Measurements from ENCODE around the gene APLP1. TPM values are rescaled to one million over a fixed set of nuclear protein-coding genes. Genes with fewer than 3 reads are reported as not detected.

APLP1 gene
- total and polyA plus RNA-seq, 9 donors = 0.55 to 10.1 (median 1.6) TPM

GRCh38 chr19:35851213-35852028, 17.0 kb upstream of the APLP1 start:
- Histone ChIP-seq H3K36me3 (no peaks in the 10 kb centered on the region), H3K27me3 (no peaks in the 10 kb centered on the region), H3K4me1 (ENCODE audit: insufficient read depth) (no peaks in the 10 kb centered on the region), H3K9me3 (no peaks in the 10 kb centered on the region), H3K27ac (no peak overlapping the region), H3K4me3 (no peak overlapping the region)
- no peak for DNase-seq
- intact Hi-C loops (cut with DNase I) = no loop called here
- no peak for TF ChIP-seq EP300 (IDR thresholded peaks at IDR 0.05)
- TF ChIP-seq POLR2A (IDR thresholded peaks at IDR 0.05) = no peak
- TF ChIP-seq, protein P1, sequence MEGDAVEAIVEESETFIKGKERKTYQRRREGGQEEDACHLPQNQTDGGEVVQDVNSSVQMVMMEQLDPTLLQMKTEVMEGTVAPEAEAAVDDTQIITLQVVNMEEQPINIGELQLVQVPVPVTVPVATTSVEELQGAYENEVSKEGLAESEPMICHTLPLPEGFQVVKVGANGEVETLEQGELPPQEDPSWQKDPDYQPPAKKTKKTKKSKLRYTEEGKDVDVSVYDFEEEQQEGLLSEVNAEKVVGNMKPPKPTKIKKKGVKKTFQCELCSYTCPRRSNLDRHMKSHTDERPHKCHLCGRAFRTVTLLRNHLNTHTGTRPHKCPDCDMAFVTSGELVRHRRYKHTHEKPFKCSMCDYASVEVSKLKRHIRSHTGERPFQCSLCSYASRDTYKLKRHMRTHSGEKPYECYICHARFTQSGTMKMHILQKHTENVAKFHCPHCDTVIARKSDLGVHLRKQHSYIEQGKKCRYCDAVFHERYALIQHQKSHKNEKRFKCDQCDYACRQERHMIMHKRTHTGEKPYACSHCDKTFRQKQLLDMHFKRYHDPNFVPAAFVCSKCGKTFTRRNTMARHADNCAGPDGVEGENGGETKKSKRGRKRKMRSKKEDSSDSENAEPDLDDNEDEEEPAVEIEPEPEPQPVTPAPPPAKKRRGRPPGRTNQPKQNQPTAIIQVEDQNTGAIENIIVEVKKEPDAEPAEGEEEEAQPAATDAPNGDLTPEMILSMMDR (IDR thresholded peaks at IDR 0.05) = no peak
- WGBS, 3 donors = 39 to 44% (median 42%) methylated on average over 26 to 32 of the region's 32 CpGs

DNA sequence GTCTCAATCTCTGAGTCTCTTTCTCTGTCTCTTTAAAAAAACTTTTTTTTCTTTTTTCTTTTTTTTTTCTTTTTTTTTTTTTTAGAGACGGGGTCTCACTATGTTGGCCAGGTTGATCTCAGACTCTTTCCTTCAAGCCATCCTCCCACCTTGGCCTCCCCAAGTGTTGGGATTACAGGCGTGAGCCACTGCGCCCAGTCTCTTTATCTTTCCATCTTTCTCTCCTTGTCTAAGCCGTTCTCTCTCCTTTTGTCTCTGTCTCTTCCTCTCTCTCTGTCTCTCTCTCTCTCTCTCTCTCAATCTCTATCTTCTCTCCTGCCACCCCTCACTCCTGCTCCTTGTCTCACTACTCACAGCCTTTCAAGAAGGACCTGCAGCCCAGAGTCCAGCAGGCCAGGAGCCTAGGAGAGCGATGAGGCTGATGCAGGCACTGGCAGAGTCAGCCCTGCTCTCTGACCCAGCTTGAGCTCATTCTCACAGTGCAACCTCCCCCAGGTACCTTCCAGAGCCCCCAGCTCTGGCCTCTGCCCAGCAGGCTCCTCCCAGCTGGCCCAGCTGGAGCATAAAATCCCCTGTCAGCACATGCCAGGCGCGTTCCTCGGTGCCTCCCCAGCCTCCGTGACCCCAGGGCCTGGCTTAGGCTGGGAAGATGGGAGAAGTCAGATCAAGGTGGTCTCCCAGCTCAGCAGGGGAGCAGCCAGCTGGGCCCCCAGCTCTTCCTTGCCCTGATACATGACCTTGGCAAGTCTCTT, 16.2 kb upstream of the APLP1 start, which contains the start of gene NPHS1:
TSS of gene NPHS1 (minus strand) at position 476 of the 752 bp plus-strand sequence. CDS start 667 bp downstream, outside the sequence.
- WGBS, 3 donors = 29 to 30% (median 30%) methylated on average over 9 of the region's 9 CpGs
- TF ChIP-seq EP300 (IDR thresholded peaks at IDR 0.05) (no peak), POLR2A (IDR thresholded peaks at IDR 0.05) (no peak)
- TF ChIP-seq, protein P1 (IDR thresholded peaks at IDR 0.05) = no peak
- H3K27me3 ChIP-seq = no peaks in the 10 kb centered on the region
- no peaks in the 10 kb centered on the region for H3K9me3 ChIP-seq
- intact Hi-C loops (cut with DNase I) = no loop called here
- no peak for DNase-seq
- no peaks in the 10 kb centered on the region for H3K4me1 ChIP-seq (ENCODE audit: insufficient read depth)
- H3K36me3 ChIP-seq = no peaks in the 10 kb centered on the region
- H3K4me3 ChIP-seq = no peak within 1 kb of the TSS
- no peak within 1 kb of the TSS for H3K27ac ChIP-seq

GRCh38 chr19:35853038-35853756, 15.2 kb upstream of the APLP1 start:
- Histone ChIP-seq H3K27me3 (no peaks in the 10 kb centered on the region), H3K36me3 (no peaks in the 10 kb centered on the region), H3K4me1 (ENCODE audit: insufficient read depth) (no peaks in the 10 kb centered on the region), H3K27ac (no peak overlapping the region), H3K9me3 (no peaks in the 10 kb centered on the region), H3K4me3 (no peak overlapping the region)
- DNase-seq = no peak
- intact Hi-C loops (cut with DNase I) = no loop called here
- WGBS, 3 donors = 17 to 26% (median 18%) methylated on average over 8 of the region's 8 CpGs
- TF ChIP-seq POLR2A (IDR thresholded peaks at IDR 0.05) = no peak
- TF ChIP-seq, protein P1 (IDR thresholded peaks at IDR 0.05) = no peak
- no peak for TF ChIP-seq EP300 (IDR thresholded peaks at IDR 0.05)

GRCh38 chr19:35856546-35857149, 11.7 kb upstream of the APLP1 start, which contains the start of gene KIRREL2:
Gene KIRREL2 (plus strand): TSS chr19:35856911. CDS start chr19:35857120, 209 bp downstream.
- DNase-seq = no peak
- no peak within 1 kb of the TSS for H3K27ac ChIP-seq
- intact Hi-C loops (cut with DNase I) = no loop called here
- no peak for TF ChIP-seq POLR2A (IDR thresholded peaks at IDR 0.05)
- TF ChIP-seq, protein P1 (IDR thresholded peaks at IDR 0.05) = no peak
- TF ChIP-seq EP300 (IDR thresholded peaks at IDR 0.05) = no peak
- no peaks in the 10 kb centered on the region for H3K4me1 ChIP-seq (ENCODE audit: insufficient read depth)
- H3K9me3 ChIP-seq = no peaks in the 10 kb centered on the region
- WGBS, 3 donors = 0 to 1% (median 1%) methylated on average over 41 to 42 of the region's 42 CpGs
- H3K4me3 ChIP-seq = no peak within 1 kb of the TSS
- no peaks in the 10 kb centered on the region for H3K36me3 ChIP-seq
- H3K27me3 ChIP-seq = no peaks in the 10 kb centered on the region

All from ovary (tissue), 9 donors.